ENCODE data around the gene ANGPTL2. TPM values are rescaled to one million over a fixed set of nuclear protein-coding genes. Genes with fewer than 3 reads are reported as not detected.
"Not testable (repeated sequence)": the region's sequence is repeated elsewhere in the genome, so short reads cannot be mapped to it uniquely, and the experiment has no call there.

Gene ANGPTL2
- polyA plus RNA-seq, 4 donors: 6.8 to 15.3 (median 10.1) TPM

DNA sequence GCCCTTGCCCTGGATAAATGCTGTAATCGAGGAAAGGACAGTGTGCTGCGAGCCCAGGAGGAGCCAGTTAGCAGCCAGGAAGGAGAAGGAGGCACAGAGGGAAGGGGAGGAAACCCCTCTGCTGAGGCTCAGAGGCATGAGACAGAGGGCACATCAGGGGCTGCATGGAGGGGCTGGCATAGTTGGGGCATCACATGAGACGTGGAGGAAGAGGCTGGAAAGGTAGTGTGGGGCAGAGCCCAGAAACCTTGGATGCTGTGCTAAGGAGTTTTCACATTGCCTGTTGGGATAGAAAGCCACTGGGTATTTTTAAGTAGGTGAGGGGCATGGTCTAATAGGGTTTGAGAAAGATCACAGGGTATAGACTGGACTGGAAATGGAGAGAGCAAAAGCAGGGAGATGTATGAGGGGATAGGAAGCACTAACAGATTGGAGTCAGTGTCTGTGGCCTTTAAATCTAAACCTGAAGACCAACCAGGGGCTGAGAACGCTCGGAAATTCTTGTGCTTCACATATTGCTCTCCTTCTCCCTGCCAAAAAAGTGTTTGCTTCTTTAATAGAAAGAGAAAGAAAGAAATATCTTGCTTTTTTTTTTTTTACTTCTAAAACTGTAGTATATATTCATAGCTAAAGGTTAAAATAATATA, 33.0 kb upstream of the ANGPTL2 start:
- no peak for DNase-seq (ENCODE audit: low read depth in 4 of 4, low spot score in 2 of 4)

DNA sequence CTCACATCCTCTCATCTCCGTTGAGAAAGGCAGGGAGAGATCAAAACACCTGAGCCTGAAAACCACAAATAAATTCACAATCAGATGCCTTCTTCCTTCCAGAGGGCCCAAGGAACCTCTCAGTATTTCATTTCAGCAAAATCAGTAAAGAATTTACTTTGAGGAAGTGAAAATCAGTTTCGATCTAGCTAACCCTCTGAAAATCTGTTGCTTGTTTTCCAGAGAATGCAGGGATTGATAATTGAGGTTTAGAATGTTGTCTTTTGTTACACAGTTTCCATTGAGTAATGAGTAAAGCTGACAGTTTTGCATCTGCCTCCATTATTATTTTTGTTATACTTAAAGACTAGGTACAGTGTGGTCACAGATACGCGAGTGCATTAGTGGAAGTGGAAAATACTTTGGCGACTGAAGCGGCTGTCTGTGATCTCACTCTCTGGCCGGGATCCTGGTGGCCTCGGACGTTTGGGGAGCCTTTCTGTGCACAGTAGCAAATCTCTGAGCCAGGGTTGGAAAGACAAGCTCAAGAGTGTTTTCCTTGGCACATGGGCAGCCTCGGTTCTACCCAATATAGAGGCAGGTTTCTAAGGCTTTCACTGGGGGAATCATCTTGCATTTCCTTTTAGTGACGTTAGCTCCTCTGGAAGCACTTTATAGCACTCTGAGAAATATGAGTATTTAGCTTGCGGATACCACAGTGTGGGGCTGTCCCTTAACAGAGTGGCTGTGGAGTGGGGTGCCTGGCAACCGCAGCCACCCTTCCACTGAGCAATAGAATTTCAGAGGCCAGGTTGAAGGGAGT, 32.2 kb upstream of the ANGPTL2 start:
- DNase-seq (ENCODE audit: low read depth in 4 of 4, low spot score in 2 of 4): no peak

DNA sequence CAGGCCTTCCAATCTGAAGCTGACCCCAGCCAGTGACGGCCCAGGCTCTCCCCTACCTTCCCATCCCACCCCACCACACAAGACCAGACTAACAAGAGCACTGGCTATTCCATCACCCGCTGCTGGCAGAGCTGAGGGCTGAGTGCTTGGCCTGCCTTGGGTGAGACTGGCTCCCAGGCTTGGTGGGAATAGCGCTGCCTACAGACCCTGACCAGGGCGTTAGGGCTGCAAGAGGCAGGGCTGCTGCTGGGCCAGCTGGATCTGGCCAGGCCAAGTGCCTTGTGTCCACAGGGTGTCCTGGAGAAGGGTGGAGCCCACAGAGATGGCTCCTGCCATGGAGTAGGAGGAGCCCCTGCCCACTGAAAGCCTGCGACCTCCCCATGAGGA, 31.6 kb upstream of the ANGPTL2 start:
- no peak for DNase-seq (ENCODE audit: low read depth in 4 of 4, low spot score in 2 of 4)

DNA sequence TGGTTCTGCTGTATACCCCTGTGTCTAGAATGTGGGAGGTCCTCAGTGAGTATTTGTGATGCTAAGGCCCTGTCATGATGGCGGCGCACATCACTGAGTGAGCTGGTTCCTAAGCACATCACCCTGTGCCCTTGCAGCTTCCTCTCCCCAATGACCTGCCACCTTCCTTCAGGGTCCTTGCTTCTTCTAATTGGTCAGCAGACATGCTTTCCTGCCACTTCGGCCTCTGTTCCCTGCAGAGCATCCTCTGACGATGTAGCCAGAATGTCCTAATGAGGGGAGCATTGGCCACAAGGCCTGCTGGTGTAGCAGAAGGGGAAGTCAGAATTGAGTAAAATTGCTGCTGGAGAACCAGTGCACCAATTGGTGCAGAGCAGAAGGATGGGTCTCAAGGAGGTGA, 31.1 kb upstream of the ANGPTL2 start:
- DNase-seq (ENCODE audit: low read depth in 4 of 4, low spot score in 2 of 4): no peak

DNA sequence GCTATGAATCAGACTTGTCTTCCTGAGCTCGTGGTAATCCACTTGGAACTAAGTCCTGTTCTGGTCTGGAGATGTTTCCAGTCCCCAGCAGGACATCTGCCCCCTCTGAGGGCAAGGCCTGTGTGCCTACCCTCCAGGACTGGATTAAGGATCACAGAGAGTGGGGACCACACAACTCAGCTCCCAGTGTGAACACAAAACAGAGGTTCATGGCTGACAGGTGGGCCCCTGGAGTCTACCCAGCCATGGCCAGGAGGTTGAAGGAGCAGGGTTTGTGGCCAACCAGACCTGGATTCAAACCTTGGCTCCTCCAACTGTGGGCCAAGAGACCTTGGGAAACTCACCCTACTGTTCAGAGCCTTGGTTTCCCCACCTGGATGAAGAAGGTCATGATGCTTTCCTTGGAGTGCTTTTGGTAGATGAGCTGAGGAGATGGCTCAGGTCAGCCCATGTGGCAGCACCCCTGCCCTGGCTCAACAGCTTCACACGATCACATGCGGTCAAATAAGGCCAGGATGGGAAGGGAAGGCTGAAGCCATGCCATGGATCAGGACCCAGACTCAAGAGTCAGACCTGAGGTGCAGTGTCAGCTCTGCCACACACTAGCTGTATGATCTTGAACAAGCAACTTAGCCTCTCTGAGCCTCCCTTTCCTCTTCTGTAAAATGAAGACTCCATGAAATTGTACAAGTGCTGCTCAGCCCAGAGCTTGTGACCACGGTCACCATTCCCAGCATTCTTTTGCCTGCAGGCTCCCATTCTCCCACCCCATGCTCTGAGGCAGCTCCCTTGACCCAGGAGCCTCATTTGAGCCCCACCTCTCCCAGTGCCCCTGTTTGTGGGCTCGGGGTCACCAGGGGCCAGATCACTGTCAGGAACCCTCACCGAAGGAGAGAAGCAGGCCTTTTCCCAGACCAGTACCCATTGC, 27.3 kb upstream of the ANGPTL2 start:
- DNase-seq (ENCODE audit: low read depth in 4 of 4, low spot score in 2 of 4): no peak

DNA sequence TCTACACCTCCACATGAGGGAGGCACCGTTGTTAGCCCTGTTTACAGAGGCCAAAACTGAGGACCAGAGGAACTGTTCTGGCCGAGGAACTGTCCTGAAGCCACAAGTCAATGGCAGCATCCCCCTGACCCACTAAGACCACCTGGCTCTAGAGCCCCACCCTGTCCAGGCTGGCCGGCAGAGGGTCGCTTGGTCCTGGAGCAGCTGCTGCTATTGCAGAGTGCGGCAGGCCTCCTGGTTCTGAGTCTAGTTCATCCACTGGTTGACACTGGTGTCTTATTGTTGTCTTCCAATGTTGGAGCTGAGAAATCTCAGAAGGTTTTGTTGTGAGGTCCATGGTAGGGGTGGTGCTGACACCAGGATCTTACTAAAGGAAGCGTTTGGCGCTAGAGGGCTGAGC, 26.6 kb upstream of the ANGPTL2 start:
- DNase-seq (ENCODE audit: low read depth in 4 of 4, low spot score in 2 of 4): no peak

DNA sequence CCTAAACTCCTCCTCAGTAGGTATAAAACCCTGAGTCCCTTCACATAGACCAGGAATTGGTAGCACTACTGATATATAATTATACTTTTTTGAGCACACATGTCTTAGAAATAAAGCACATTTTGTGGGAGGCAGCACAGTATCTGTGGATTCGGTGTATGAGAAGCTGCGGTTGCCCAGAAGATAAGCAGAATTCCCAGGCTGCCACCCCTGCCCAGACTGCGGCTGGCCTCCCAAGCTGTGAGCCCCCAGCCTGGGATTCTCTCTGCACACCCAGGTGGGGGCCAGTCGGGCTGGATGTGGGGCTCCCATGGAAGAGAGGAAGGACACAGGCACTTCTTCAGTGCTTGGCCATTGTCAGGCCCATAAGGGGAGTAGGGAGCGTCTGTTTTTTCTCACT, 25.6 kb upstream of the ANGPTL2 start:
- DNase-seq (ENCODE audit: low read depth in 4 of 4, low spot score in 2 of 4): no peak

DNA sequence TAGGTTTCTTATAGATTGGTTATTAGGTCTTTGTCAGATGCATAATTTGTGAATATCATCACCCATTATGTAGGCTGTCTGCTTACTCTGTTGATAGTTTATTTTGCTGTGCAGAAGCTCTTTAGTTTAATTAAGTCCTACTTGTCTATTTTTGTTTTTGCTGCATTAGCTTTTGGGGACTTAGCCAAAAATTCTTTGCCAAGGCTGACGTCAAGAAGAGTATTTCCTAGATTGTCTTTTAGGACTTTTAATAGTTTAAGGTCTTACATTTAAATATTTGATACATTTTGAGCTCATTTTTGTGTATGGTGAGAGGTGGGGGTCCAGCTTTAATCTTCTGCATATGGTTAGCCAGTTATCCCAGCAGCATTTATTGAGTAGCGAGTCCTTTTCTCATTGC, 24.8 kb upstream of the ANGPTL2 start:
- DNase-seq (ENCODE audit: low read depth in 4 of 4, low spot score in 2 of 4): no peak

DNA sequence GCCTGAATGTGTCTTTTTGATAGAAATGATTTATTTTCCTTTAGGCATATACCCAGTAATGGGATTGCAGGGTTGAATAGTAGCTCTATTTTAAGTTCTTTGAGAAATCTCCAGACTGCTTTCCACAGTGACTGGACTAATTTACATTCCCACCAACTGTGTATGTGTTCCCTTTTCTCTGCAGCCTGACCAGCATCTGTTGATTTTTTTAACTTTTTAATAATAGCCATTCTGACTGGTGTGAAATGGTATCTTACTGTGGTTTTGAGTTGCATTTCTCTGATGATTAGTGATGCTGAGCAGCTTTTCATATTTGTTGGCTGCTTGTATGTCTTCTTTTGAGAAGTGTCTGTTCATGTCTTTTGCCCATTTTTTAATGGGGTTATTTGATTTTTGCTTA, 24.4 kb upstream of the ANGPTL2 start:
- DNase-seq (ENCODE audit: low read depth in 4 of 4, low spot score in 2 of 4): not testable (repeated sequence)

DNA sequence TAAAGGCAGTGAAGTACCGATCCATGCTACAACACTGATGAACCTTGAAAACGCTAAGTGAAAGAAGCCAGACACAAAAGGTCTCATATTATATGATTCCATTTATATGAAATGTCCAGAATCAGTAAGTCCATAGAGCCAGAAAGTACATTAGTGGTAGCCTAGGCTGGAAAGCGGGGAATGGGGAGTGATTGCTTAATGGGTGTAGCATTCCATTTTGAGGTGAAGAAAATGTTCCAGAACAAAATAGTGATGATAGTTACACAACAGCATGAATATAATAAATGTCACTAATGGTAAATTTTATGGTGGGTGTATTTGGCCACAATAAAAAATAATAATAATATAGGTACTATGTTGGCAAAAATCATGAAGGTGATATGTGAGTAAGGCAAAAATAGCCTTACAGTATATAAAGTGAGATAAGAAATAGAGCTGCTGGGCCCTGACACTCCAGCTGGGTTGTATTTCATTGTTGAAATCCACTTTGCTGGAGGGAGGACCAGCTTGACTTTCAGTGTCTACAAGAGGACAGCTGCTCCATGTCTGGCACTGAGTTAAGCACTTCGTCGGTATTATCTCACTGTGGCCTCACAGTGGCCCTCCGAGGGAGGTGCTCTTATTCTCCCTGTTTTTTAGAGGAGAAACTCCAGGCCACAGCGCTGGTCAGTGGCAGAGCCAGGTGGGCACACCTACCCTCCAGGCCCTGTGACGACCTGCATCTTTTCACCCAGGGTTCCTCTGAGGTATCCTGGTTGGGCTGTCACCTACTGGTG, 22.4 kb upstream of the ANGPTL2 start:
- no peak for DNase-seq (ENCODE audit: low read depth in 4 of 4, low spot score in 2 of 4)

DNA sequence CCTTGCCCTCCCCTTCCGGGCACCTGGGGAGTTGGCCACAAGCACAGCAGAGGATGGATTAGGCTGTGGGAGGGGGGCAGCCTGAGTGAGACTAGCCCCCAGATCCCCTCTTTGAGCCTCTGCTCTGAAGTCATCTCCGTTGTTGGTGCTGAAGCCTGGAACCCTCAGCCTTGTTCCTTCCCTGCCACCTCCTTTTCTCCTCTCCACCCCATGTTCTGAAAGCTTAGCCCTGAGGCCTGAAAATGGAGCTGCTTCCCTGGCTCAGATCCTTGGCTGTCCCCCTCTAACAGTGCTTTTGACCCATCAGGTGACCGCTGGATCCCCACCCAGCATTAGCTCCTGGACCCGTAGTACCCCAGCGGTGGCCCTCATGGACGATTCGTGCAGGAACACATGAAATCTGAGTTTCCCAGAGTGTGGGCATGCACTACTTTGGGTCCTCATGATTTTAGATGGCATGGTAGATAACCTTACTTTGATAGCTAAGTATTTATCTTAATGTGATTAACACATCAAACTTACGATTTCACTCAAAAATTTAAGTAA, 21.6 kb upstream of the ANGPTL2 start:
- DNase-seq (ENCODE audit: low read depth in 4 of 4, low spot score in 2 of 4): no peak

DNA sequence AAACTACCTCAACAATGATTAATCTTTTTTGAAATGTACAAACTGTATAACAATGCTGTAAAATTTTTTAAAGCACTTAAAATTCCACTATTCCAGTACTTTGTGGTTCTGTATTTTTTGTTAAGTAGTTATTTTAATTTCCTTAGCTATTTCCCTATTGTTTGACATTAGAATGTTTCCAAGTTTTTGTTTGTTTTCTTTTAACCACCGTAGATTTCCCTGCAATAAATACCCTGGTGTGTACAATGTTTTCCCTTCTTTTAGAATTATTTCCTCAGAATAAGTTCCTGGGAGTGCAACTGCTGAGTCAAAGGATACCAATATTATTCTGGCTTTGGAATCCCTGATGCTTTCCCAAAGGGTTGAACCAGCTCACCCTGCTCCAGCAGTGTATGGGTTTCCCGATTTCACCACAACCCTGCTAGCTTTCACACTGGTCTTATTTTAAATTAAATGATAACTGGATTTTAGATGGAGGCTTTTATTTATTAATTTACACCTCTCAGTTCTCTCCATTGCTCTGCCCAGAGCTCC, 20.6 kb upstream of the ANGPTL2 start:
- DNase-seq (ENCODE audit: low read depth in 4 of 4, low spot score in 2 of 4): no peak

DNA sequence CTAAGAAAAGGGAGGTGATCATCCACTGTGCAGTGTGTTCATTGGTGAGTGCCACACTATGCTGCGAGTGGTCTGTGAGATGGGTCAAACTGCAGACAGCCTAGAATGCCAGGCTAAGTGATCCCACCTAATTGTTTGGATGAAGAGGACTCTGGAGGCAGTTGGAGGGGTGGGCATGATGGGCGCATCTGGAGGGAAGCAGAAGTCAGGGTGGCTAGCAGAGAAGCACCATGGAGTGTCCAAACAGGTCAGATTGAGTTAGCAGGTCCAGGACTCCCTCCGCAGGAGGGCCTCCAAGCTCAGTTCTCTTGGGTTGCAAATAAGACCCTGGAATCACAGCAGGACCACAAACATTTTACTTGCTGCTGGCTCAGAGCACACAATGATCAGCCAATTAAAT, 19.9 kb upstream of the ANGPTL2 start:
- no peak for DNase-seq (ENCODE audit: low read depth in 4 of 4, low spot score in 2 of 4)

DNA sequence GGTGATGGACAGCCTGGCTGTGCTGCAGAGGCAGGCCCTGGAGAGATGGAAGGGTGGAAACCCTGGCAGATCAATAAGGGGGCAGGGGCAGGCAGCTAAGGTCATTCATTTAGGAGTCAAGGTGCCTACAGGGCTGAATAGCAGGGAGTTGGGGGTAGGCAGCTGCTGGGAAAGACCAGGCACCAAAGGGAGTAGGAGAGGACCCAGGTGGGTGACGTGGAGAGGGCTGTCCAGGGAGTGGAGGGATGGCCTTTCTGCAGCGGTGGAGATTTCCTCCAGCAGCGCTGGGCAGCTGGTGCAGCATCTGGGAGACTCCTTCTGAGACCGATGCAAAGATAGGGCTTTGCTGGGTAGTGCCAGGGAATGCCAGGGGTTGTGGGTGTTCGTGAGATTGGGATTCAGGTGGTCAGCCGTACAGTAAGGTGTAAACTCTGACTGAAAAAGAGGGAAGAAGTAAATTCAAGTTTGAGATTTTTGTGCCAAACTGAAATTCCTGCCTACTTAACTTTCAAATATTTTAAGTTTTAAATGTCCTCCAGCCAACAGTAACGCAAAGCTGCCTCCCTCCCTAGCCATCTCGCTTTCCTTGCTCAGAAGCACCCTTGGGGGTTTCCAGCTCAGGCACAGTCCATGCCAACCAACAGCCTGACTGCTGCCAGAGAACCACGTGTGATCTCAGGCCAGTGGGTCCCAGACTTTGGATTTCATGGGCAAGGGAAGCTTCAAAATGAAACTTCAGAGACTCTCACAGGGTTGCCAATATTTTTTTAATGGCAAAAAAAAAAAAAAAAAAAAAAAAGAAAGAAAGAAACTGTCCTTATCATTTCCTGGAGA, 18.6 kb upstream of the ANGPTL2 start:
- DNase-seq (ENCODE audit: low read depth in 4 of 4, low spot score in 2 of 4): no peak

DNA sequence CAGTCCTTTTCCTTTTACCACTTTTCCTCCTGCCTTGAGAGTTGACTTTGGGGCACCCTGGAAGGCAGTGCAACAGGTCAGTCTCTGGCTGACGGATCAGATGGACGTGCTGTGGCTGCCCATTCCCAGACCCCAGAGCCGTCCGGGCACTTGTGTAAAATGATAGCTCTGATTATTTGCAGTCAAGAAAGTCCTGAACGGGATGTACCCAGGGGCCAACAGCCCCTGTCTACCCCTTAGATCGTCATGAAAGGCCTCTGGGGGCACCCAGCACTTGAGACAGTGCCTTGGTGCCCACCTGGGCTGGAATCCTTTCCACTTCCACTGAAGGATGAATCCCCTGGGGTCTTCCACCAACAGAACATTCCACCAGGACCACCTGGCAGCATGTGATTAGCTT, 17.7 kb upstream of the ANGPTL2 start:
- no peak for DNase-seq (ENCODE audit: low read depth in 4 of 4, low spot score in 2 of 4)

DNA sequence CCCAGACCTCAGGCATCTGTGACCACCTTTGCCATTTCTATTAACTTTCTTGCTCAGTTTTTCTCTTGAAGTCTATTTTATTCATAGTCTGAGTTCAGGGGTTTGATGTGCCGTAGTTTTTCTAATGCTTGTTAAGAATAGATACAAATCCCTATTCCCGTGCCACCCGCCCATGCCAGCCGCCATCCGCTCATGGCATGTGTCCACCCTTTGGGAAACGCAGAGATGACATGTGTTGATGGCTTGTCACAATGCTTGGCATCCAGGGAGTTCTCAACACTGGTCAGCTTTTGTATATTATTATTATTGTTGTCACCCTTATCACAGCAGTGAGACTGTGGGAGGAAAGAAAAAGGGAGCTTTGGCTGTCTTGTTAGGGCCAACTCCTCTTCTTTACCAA, 17.3 kb upstream of the ANGPTL2 start:
- no peak for DNase-seq (ENCODE audit: low read depth in 4 of 4, low spot score in 2 of 4)

DNA sequence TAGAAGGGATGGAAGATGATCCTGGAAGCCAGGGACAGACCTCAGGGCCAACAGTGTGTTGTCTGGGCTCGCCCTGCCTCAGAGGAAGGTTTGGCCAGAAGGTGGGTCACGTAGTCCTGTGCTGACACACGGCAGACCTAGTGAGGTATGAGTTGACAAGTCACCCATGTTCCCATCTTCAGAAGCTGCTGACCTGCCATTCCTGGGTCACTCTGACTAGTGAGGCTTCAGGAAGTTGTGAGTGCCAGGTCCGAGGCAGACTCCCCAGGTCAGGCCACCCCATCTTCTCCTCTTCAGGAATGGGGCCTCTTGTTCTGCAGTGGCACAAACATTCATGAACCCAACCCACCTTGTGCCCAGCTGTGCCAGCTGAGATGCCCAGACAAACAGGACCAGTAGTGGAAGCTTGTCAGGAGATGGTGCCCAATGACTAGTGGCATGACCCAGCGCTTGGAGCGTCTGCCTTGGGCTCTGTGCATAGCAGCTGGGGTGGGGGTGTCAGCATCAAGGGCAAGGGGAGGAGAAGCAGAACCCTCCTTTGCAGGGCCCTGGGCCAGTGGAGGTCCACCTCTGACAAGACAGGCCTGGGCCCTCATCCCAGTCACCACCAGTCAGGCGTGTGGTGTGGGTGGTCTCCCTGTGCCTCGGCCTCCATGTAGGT, 16.8 kb upstream of the ANGPTL2 start:
- no peak for DNase-seq (ENCODE audit: low read depth in 4 of 4, low spot score in 2 of 4)

DNA sequence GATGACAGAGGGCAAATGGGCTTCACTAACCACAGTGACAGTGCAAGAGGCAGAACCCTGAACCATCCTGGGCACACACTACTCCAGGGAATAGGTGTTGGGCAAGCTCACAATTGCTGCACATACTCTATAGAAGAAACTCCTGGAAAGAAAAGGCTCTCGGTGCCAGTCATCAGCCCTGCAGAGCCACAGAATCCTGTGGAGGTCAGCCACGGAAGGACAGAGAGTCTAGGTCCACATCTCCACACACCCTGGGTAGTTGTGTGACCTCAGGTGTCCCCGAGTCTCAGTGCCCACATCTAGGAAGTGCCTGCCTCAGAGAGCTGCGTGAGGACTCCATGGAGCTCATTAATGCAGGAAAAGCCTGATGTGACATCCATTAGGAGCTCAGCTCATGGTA, 16.0 kb upstream of the ANGPTL2 start:
- DNase-seq (ENCODE audit: low read depth in 4 of 4, low spot score in 2 of 4): no peak
